HEK293 (cell line): ENCODE measurements around the gene MYCBPAP.
A peak's percentile ranks its signal among the peaks of the same experiment; 100 is the strongest.

Experiments used
- CTCF ChIA-PET: fragments of 350-600 bp; formaldehyde crosslinking; extraction: SDS; loops from one replicate; lab custom pipeline; 2021; ENCODE audit warnings: antibody characterized with exemption; lab: Yijun Ruan, JAX
- POLR2A ChIA-PET: fragments of 300-600 bp; formaldehyde crosslinking; extraction: SDS; loops from one replicate; lab custom pipeline; 2020; ENCODE audit warnings: antibody characterized with exemption, inconsistent platforms; lab: Yijun Ruan, JAX
- H3K27ac ChIP-seq: fragments of 200-500 bp; sonication (Bioruptor generic); 2 replicates; pipeline ENCODE4 v1.5.1; 2014; ENCODE audit warnings: low read depth, low read length, control low read depth, inconsistent platforms; ENCODE audit errors: extremely low read depth
- H3K36me3 ChIP-seq, 2 experiments: fragments of 200-500 bp in 1 of 2; sonication (Bioruptor generic) in 1 of 2; 1 replicate in 1 of 2; 2 replicates in 1 of 2; pipeline ENCODE4 v1.5.1; 2014 to 2017; ENCODE audit warnings: inconsistent platforms in 2 of 2, low read length in 2 of 2; ENCODE audit not compliant: control insufficient read depth in 2 of 2, insufficient read depth in 1 of 2
- H3K4me1 ChIP-seq: fragments of 200-500 bp; sonication (Bioruptor generic); 2 replicates; pipeline ENCODE4 v1.5.1; 2014; ENCODE audit warnings: mild to moderate bottlenecking, low read length, inconsistent platforms; ENCODE audit not compliant: control insufficient read depth, insufficient read depth
- H3K4me3 ChIP-seq: 2 replicates; pipeline ENCODE4 v1.5.1; 2011; ENCODE audit warnings: low read depth, mild to moderate bottlenecking, control low read depth, low read length, moderate library complexity
- H3K9me3 ChIP-seq: fragments of 200-500 bp; sonication (Bioruptor generic); 2 replicates; pipeline ENCODE4 v1.5.1; 2014; ENCODE audit warnings: low read depth, low read length, inconsistent platforms; ENCODE audit not compliant: control insufficient read depth, insufficient read depth
- FEZF1 ChIP-seq: fragments of 450-650 bp; formaldehyde crosslinking; IDR thresholded peaks from 2 replicates; pipeline ENCODE4 v1.5.1; 2016; ENCODE audit warnings: missing biosample characterization, missing genetic modification characterization
- GLIS1 ChIP-seq: fragments of 450-650 bp; formaldehyde crosslinking; IDR thresholded peaks from 2 replicates; pipeline ENCODE4 v1.5.1; 2016; ENCODE audit warnings: missing biosample characterization, missing genetic modification characterization
- KLF7 ChIP-seq: fragments of 450-650 bp; formaldehyde crosslinking; IDR thresholded peaks from 2 replicates; pipeline ENCODE4 v1.5.1; 2016; ENCODE audit warnings: missing biosample characterization, missing genetic modification characterization, borderline replicate concordance
- KLF9 ChIP-seq: fragments of 450-650 bp; formaldehyde crosslinking; IDR thresholded peaks from 2 replicates; pipeline ENCODE4 v1.5.1; 2016; ENCODE audit warnings: missing biosample characterization, missing genetic modification characterization, low read depth
- YY2 ChIP-seq: fragments of 450-650 bp; formaldehyde crosslinking; IDR thresholded peaks from 2 replicates; pipeline ENCODE4 v1.5.1; 2016; ENCODE audit warnings: missing biosample characterization, missing genetic modification characterization
- ZNF174 ChIP-seq: fragments of 450-650 bp; formaldehyde crosslinking; IDR thresholded peaks from 2 replicates; pipeline ENCODE4 v1.5.0; 2017; ENCODE audit warnings: missing biosample characterization, mild to moderate bottlenecking, missing genetic modification characterization
- ZNF292 ChIP-seq: fragments of 450-650 bp; formaldehyde crosslinking; IDR thresholded peaks from 2 replicates; pipeline ENCODE4 v1.5.1; 2016; ENCODE audit warnings: low read depth, missing biosample characterization, missing genetic modification characterization, borderline replicate concordance
- ZNF335 ChIP-seq: fragments of 450-650 bp; formaldehyde crosslinking; conservative IDR thresholded peaks from 2 replicates; pipeline ENCODE4 v1.5.1; 2016; ENCODE audit warnings: missing biosample characterization, missing genetic modification characterization
- ZNF350 ChIP-seq: fragments of 450-650 bp; formaldehyde crosslinking; IDR thresholded peaks from 2 replicates; pipeline ENCODE4 v1.5.0; 2017; ENCODE audit warnings: missing biosample characterization, mild to moderate bottlenecking, missing genetic modification characterization
- ZNF561 ChIP-seq: fragments of 450-650 bp; IDR thresholded peaks from 2 replicates; pipeline ENCODE4 v1.5.1; 2018; ENCODE audit warnings: missing biosample characterization, missing genetic modification characterization, borderline replicate concordance
- ZNF571 ChIP-seq: fragments of 450-650 bp; formaldehyde crosslinking; IDR thresholded peaks from 2 replicates; pipeline ENCODE4 v1.5.0; 2017; ENCODE audit warnings: missing biosample characterization, missing genetic modification characterization
- ZNF660 ChIP-seq: fragments of 450-650 bp; IDR thresholded peaks from 2 replicates; pipeline ENCODE4 v1.5.1; 2018; ENCODE audit warnings: missing biosample characterization, mild to moderate bottlenecking, missing genetic modification characterization
- ZNF664 ChIP-seq: fragments of 450-650 bp; formaldehyde crosslinking; IDR thresholded peaks from 2 replicates; pipeline ENCODE4 v1.5.1; 2016; ENCODE audit warnings: missing biosample characterization, missing genetic modification characterization
- ZNF843 ChIP-seq: fragments of 450-650 bp; formaldehyde crosslinking; IDR thresholded peaks from 2 replicates; pipeline ENCODE4 v1.5.1; 2016; ENCODE audit warnings: missing biosample characterization, missing genetic modification characterization
- TF ChIP-seq, protein P1 (sequence below): fragments of 450-650 bp; formaldehyde crosslinking; IDR thresholded peaks from 2 replicates; pipeline ENCODE4 v1.5.1; 2017; ENCODE audit warnings: missing biosample characterization, missing genetic modification characterization
- TF ChIP-seq, protein P2 (sequence below): fragments of 450-650 bp; formaldehyde crosslinking; IDR thresholded peaks from 2 replicates; pipeline ENCODE4 v1.5.1; 2016; ENCODE audit warnings: missing biosample characterization, missing genetic modification characterization
- TF ChIP-seq, protein P3 (sequence below): fragments of 450-650 bp; formaldehyde crosslinking; IDR thresholded peaks from 2 replicates; pipeline ENCODE4 v1.5.1; 2017; ENCODE audit warnings: missing biosample characterization, missing genetic modification characterization
- TF ChIP-seq, protein P4 (sequence below): fragments of 450-650 bp; formaldehyde crosslinking; IDR thresholded peaks from 2 replicates; pipeline ENCODE4 v1.5.1; 2016; ENCODE audit warnings: missing biosample characterization, missing genetic modification characterization

The MYCBPAP gene

DNA sequence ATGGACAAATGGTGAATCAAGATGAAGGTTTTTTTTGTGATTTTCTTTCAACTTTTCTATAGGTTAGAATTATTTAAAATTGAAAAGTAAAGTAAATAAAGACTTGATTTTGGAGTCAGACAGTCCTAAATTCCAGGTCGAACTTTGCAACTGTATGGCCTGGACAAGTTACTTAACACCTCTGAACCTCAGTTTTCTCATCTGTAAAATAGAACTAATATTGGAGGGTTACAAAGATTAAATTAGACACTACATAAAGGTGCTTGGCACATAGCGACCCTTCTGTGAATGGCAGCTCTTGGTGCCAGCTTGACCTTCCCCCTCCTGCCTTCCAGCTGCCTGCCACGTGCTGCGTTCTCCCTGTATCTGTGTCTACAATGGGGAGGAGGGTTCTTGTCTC, 26.6 kb upstream of the MYCBPAP start:
- Histone ChIP-seq H3K4me1 (peaks cover 6% of the 10 kb centered on the region), H3K27ac (no peak overlapping the region), H3K4me3 (no peak overlapping the region), H3K36me3 (peaks cover 21 to 40% of the 10 kb centered on the region in 2 experiments), H3K9me3 (no peaks in the 10 kb centered on the region)
- ChIA-PET CTCF (interaction anchor here (0.6 to 10.0 kb wide), 10 partner anchors 12 to 214 kb away, joined by 3 to 95 read pairs (median 6); partner anchors contain the start of gene LRRC59), POLR2A (interaction anchor here (1.6 kb wide), 1 partner anchor 65 kb away, joined by 3 read pairs; the partner anchor contains the start of gene SPATA20)
- TF ChIP-seq ZNF660 (tag by site-specific recombination) (no peak), KLF7 (tag by site-specific recombination) (no peak), YY2 (no peak), ZNF843 (tag by site-specific recombination) (no peak), KLF9 (tag by site-specific recombination) (no peak), ZNF664 (peak; percentile 36; the same call in 1 of the 2 replicates)
- TF ChIP-seq, protein P1, sequence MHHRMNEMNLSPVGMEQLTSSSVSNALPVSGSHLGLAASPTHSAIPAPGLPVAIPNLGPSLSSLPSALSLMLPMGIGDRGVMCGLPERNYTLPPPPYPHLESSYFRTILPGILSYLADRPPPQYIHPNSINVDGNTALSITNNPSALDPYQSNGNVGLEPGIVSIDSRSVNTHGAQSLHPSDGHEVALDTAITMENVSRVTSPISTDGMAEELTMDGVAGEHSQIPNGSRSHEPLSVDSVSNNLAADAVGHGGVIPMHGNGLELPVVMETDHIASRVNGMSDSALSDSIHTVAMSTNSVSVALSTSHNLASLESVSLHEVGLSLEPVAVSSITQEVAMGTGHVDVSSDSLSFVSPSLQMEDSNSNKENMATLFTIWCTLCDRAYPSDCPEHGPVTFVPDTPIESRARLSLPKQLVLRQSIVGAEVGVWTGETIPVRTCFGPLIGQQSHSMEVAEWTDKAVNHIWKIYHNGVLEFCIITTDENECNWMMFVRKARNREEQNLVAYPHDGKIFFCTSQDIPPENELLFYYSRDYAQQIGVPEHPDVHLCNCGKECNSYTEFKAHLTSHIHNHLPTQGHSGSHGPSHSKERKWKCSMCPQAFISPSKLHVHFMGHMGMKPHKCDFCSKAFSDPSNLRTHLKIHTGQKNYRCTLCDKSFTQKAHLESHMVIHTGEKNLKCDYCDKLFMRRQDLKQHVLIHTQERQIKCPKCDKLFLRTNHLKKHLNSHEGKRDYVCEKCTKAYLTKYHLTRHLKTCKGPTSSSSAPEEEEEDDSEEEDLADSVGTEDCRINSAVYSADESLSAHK (tag by site-specific recombination): no peak

DNA sequence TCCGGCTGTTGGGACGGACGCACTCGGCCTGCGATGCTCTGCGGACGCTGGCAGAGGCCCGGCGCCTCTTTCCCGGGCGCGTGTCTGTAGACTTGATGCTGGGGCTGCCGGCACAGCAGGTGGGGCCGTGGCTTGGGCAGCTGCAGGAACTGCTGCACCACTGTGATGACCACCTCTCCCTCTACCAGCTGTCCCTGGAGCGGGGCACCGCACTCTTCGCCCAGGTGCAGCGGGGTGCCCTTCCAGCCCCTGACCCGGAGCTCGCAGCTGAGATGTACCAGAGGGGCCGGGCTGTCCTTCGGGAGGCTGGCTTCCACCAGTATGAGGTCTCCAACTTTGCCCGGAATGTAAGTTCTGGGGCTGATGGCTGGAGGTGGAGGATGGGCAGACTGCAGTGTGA, 26.1 kb upstream of the MYCBPAP start:
- no peak for TF ChIP-seq ZNF350 (tag by site-specific recombination)
- TF ChIP-seq ZNF174: no peak
- TF ChIP-seq, protein P2, sequence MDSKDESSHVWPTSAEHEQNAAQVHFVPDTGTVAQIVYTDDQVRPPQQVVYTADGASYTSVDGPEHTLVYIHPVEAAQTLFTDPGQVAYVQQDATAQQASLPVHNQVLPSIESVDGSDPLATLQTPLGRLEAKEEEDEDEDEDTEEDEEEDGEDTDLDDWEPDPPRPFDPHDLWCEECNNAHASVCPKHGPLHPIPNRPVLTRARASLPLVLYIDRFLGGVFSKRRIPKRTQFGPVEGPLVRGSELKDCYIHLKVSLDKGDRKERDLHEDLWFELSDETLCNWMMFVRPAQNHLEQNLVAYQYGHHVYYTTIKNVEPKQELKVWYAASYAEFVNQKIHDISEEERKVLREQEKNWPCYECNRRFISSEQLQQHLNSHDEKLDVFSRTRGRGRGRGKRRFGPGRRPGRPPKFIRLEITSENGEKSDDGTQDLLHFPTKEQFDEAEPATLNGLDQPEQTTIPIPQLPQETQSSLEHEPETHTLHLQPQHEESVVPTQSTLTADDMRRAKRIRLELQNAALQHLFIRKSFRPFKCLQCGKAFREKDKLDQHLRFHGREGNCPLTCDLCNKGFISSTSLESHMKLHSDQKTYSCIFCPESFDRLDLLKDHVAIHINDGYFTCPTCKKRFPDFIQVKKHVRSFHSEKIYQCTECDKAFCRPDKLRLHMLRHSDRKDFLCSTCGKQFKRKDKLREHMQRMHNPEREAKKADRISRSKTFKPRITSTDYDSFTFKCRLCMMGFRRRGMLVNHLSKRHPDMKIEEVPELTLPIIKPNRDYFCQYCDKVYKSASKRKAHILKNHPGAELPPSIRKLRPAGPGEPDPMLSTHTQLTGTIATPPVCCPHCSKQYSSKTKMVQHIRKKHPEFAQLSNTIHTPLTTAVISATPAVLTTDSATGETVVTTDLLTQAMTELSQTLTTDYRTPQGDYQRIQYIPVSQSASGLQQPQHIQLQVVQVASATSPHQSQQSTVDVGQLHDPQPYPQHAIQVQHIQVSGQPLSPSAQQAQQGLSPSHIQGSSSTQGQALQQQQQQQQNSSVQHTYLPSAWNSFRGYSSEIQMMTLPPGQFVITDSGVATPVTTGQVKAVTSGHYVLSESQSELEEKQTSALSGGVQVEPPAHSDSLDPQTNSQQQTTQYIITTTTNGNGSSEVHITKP (tag by site-specific recombination): no peak
- TF ChIP-seq ZNF571 (tag by site-specific recombination): no peak
- no peak for TF ChIP-seq ZNF335
- TF ChIP-seq FEZF1 (tag by site-specific recombination): no peak
- TF ChIP-seq, all 188 proteins: peak for 0
- CTCF ChIA-PET: interaction anchor here (0.5 to 10.0 kb wide), 18 partner anchors 9 to 469 kb away, joined by 3 to 95 read pairs (median 5); partner anchors contain the start of genes CACNA1G and LRRC59
- peaks cover 6% of the 10 kb centered on the region for H3K4me1 ChIP-seq

DNA sequence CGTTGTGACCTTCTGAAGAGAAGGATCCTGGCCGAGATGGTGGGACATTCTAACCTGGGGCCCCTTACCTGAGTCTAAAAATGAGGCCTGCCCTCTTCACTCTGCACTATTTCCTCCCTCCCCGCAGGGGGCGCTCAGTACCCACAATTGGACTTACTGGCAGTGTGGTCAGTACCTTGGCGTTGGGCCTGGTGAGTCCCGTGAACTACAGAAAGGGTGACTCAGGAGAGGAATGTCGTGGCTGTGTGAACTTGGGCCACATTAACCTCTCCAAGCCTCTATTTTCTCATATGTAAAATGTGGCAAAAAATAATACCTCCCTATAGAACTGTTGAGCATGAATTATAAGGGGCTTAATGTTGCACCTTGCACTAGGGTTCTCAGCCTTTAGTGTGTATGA, 25.7 kb upstream of the MYCBPAP start:
- peaks cover 6% of the 10 kb centered on the region for H3K4me1 ChIP-seq
- POLR2A ChIA-PET: interaction anchor here (0.7 to 1.6 kb wide), 2 partner anchors 64 to 85 kb away, joined by 3 read pairs; partner anchors contain the start of genes LRRC59 and SPATA20
- CTCF ChIA-PET: interaction anchor here (0.5 to 10.0 kb wide), 31 partner anchors 9 to 861 kb away, joined by 3 to 95 read pairs (median 4); partner anchors contain the start of genes CACNA1G, LRRC59 and SPATA20
- no peaks in the 10 kb centered on the region for H3K9me3 ChIP-seq
- H3K4me3 ChIP-seq: no peak overlapping the region
- H3K36me3 ChIP-seq: peaks cover 21 to 45% of the 10 kb centered on the region in 2 experiments
- H3K27ac ChIP-seq: no peak overlapping the region
- TF ChIP-seq ZNF292 (tag by site-specific recombination) (no peak), ZNF561 (tag by site-specific recombination) (peak; percentile 70; the same call in 1 of the 2 replicates), GLIS1 (0 out of 2 replicates have a peak, but pooled peaks have one; percentile 9)
- TF ChIP-seq, protein P3, sequence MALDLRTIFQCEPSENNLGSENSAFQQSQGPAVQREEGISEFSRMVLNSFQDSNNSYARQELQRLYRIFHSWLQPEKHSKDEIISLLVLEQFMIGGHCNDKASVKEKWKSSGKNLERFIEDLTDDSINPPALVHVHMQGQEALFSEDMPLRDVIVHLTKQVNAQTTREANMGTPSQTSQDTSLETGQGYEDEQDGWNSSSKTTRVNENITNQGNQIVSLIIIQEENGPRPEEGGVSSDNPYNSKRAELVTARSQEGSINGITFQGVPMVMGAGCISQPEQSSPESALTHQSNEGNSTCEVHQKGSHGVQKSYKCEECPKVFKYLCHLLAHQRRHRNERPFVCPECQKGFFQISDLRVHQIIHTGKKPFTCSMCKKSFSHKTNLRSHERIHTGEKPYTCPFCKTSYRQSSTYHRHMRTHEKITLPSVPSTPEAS (tag by site-specific recombination): no peak
- TF ChIP-seq, protein P2 (tag by site-specific recombination): 0 out of 2 replicates have a peak, but pooled peaks have one; percentile 24
- TF ChIP-seq, protein P4, sequence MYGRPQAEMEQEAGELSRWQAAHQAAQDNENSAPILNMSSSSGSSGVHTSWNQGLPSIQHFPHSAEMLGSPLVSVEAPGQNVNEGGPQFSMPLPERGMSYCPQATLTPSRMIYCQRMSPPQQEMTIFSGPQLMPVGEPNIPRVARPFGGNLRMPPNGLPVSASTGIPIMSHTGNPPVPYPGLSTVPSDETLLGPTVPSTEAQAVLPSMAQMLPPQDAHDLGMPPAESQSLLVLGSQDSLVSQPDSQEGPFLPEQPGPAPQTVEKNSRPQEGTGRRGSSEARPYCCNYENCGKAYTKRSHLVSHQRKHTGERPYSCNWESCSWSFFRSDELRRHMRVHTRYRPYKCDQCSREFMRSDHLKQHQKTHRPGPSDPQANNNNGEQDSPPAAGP (tag by site-specific recombination): 0 out of 2 replicates have a peak, but pooled peaks have one; percentile 14

More for the DNA sequence above, 26.1 kb upstream of the MYCBPAP start:
- Histone ChIP-seq H3K27ac (no peak overlapping the region), H3K9me3 (no peaks in the 10 kb centered on the region), H3K4me3 (no peak overlapping the region), H3K36me3 (peaks cover 21 to 42% of the 10 kb centered on the region in 2 experiments)
- POLR2A ChIA-PET: interaction anchor here (1.6 kb wide), 1 partner anchor 65 kb away, joined by 3 read pairs; the partner anchor contains the start of gene SPATA20
